GM20431 (cell line): ENCODE measurements around the gene CD163.
"Not testable (repeated sequence)": the region's sequence is repeated elsewhere in the genome, so short reads cannot be mapped to it uniquely, and the experiment has no call there.

Experiments
- in situ Hi-C: fragments of 300-500 bp; cut with MseI, MboI; formaldehyde crosslinking; loops from one replicate; pipeline ENCODE4 v1.15.0; 2020; ENCODE audit warnings: low sequenced_read_pairs; ENCODE audit not compliant: unreplicated experiment

CD163 gene

DNA sequence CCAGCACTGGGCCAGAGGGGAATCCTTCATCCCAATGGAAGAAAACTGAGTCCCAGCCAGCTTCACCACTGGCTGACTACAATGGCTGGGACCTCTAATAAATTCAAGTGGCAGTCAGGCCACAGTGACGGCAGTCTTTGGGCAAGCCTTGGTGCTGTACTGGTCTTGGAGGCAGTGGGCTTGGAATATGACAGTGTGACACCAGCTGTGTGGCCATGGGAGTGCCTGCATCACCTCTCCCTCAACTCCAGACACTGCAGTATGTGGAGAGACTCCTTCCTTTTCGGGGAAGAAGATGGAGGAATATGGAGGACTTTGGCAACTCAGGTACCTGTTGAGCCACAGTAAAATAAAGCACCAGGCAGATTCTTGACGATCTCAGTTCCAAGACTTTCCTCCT, 43.6 kb downstream of the CD163 start:
- in situ Hi-C loops: loop anchor here (25.0 kb wide), 1 partner anchor 248 kb away; no protein-coding TSS in a partner anchor

DNA sequence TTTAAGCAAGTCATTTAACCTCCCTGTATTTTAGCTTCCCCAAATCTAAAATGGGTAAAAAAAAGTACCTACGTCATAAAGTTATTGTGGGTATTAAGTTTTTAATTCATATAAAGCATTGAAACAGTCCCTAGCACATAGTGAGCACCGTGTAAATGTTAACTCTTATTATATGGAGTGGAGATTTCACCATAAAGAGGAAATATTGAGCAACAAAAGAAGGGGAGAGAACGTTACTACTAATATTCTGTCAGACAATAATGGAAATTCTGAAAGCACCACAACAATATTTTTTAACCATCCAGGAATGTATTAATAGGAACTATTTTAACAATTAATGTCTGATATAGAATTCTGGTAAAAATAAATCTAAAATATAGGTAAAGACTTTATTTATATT, 51.8 kb downstream of the CD163 start:
- in situ Hi-C loops: loop anchor here (25.0 kb wide), 1 partner anchor 239 kb away; no protein-coding TSS in a partner anchor

DNA sequence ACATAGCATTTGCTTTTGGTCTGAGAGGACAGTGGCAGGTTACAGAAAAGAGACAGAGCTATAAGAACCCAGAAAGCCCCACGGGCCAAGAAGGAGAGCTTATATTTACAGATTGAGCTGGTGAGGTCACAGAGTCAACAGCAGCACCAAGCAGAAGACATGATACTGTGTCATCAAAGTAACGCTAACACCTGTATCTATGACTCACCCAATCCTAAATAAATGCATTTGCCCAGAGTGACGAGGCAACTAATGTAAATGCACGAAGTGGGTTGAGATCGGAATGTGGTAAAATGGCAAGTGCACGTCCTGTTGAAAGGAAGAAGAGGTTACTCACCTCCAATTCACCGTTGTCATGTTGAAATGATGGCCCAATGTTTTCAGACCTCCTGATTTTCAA, 52.9 kb downstream of the CD163 start:
- in situ Hi-C loops: loop anchor here (25.0 kb wide), 1 partner anchor 238 kb away; no protein-coding TSS in a partner anchor

DNA sequence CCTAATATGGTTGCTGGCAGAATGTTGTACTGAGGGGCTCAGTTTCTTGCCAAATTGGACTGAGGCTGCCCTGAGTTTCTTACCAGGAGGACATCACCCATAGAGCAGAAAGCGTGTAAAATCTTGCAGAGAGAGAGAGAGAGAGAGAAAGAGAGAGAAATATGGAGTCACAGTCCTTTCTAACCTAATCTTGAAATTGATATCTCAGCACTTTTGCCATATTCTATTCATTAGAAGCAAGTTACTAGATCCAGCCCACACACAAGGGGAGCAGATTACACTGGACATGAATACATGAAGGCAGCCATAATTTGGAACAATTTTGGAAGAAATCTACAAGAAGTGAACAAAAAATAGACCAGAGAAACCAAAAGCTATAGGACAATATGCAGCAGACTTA, 55.5 kb downstream of the CD163 start:
- in situ Hi-C loops: no loop called here

DNA sequence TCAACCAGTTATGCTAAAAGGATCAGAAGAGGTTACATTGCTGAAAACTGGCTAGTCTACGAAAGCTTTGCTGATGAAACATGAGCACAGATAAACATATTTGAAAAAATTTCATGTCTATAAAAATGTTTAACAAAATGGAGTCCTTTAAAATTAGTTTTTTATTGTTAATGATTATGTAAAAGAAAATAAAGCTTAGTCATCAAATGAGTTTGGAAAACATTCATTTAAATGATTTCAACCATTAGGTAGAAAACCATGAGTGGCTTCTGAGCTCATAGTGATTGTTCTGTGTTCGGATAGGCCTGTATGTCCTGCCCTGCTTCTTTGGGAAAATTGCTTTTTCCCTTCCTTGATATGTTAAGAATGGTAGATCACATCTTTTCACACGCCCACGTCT, 59.0 kb downstream of the CD163 start:
- in situ Hi-C loops: no loop called here

DNA sequence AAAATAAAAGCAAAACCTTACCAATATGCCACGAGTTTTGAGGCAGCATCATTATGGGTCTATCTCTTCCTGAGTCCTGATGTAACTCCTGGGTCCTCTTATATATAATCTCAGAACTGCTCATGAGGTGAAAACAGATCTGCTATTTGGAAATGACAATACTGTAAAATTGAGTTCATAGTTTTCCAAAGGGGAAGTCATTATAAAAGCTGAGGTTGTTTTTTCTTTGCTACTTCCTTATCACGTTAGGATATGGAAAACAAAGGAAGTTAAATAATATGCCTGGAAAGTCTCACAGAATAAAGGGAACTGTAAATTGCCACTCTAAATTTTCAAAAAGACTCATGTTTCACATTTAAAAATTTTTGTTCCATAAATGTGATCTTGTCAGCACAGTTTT, 59.5 kb downstream of the CD163 start, which contains the start of gene CD163L1:
Gene CD163L1 (minus strand): TSS at position 78 of the 400 bp plus-strand sequence. CDS start 26 bp downstream, at position 52.
- in situ Hi-C loops: no loop called here

DNA sequence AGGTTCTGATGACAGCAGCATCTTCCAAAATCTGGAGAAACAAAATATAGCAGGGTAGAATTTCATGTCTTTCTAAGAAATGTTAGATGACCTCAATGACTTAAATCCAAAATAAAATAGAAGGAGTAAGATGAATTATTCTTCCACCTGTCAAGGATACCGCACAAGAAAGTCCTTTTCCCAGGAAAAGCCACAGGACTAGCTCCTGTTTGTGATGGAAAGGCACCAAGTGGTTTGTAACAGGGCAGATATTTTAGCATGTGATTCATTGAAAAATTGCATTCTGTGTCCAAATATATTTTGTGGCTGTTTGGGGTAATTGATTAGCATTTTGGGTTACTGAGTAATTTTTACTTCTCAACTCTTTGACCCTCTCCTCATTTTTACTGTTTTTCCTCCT, 62.4 kb downstream of the CD163 start:
- in situ Hi-C loops: no loop called here

DNA sequence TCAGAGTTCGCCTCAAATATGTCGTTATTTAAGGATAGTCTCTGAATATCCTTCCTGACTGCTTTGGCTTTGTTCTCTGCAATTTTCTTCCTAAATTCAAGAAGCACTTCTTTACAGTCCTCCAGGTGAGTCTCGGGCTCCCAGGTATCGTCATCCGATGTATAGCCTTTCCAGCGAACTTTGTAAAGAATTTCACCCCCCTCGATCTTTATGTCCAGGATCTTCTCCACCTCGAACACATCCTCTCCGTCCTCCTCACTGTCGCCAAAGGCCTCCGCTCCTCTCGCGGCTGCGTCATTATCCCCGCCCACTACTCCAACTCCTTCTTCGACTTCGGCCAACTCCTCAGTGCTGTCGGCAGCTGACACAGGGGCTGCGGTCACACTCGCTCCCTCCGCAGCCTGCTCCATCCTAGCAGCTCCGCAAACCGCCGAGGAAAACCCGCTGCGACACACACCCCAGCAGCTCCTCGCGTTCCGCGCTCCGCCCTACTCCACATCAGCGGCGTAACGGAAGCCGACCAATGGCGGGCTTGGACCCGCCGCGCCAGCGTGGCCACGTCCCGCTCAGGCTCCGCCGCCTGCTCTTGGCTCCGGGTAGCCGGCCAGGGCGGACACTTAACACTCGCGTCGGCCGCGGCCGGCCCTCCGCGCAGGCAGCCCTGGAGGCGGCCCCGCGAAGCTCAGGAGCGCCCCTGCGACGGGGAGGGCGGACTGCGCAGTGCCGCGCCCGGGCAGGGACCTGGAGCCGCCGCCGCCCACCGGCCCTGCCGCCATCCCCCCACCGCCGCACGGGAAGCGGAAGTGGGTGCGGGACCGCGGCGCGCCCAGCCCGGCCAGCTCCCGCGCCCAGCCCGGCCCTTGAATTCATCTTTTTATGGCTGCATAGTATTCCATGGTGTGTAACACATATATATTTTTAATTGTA, 63.7 kb downstream of the CD163 start:
- in situ Hi-C loops: no loop called here

DNA sequence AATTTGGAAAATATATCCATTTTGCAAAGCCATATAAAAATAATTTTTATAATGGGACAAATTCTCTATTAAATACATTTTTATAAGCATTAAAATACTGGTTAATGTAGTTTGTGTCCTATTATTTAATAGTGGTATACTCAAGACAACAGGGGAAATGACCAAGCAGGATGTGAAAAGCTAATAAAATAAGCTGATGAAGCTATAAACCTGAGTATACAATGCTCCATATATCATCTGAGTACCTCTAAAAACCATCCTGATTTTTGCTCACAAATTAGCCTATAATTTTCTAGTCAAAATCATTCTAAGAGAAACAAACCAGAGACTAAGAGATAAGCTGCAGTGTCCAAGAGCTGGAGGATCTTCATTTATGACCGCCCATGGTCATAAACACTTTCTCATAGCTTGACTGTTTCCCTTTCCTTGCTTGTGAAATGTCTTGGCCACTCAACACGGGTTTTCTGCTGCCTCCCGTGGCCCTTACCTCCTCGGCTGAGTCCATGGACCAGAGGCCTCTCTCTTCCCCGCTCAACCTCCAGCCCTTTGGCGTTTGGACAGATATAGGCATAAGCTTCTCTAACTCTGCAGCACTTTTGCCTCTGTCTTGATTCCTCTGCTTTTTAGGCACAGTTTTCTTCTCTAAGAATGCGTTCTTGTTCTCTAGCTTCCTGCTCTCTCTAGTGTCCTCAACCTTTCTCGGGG, 65.1 kb downstream of the CD163 start:
- in situ Hi-C loops: not testable (repeated sequence)

DNA sequence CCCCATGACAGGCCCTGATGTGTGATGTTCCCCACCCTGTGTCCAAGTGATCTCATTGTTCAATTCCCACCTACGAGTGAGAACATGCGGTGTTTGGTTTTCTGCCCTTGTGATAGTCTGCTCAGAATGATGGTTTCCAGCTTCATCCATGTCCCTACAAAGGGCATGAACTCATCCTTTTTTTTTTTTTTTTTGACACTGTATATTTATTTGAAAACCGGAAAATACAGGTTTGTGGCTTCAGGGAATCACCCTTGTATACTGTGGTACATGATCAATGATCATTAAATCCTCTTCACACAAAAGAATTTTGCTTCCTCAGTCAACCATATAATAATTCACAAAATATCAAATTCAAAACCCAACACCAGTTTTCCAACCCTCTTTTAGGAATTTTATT, 66.1 kb downstream of the CD163 start:
- in situ Hi-C loops: not testable (repeated sequence)

DNA sequence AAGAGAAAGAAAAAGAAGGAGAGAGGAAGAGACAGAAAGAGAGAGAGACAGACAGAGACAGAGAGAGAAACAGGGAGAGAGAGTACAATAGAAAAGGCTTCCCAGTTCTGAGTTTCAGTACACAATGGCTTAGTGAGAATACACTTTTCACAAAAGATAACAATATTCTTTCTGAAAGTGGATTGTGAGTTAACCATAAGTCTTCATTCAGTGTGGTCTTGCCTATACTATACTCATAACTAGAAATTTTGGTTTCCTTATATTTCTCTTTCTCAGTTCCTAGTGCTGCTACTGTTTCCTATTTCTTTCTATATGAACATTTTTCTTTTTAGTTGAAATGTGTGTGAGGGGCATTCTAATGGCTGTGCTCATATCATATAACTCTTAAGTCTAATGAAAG, 68.9 kb downstream of the CD163 start:
- in situ Hi-C loops: no loop called here

DNA sequence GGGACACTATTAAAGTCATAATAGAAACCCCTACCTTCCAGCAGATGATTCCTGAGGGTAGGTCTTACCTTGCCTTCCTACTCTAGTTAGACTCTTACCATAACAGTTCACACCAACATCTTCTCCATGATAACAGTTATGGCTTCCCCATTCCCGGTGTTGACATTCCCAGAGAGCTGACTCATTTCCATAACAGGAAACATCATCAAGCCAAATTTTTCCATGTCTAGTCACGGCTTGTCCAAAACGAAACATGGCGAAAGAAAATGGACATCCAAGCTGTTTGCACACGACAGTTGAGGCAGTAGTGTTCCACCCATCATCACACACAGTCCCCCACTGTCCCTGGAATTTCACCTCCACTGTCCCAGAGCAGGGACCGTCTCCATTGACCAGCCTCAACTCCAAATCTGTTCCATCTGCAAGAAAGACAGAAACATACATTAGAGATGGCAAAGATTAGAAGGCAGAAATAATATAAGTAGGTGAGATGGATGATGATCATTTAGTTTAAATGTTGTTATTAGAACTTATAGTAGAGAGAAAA, 70.2 kb downstream of the CD163 start:
- in situ Hi-C loops: no loop called here

DNA sequence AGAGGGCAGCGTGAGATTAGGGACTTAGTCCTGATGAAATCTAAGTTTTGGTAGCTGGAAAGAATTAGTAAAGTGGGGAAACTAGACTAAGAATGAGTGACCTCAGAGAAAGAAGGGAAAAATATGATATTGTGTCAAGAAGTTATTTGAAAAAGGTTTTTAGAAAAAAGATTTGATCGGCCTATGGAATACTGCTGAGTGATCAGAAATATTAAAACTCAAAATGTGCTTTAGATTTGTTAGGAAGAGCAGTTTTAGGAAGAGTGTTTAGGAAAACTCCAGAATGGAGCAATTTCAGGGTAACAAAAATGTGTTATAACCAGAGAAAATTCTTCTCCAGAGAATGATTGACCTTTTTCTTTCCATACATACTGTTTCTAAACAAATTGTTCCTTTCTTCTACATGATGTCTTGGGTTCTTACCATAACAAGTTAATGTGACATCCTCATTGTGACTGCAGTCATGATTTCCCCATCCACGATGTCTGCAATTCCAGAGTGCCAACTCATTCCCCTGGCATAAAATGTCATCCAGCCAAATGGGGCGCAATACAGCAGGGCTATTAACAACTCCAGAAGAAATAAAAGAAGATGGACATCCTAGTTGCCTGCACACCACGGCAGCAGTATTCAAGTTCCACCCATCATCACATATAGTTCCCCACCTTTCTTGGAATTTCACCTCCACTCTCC, 71.4 kb downstream of the CD163 start:
- in situ Hi-C loops: no loop called here
